GM10248 (cell line): ENCODE measurements around the gene CADPS.

Experiments
- CTCF ChIA-PET: fragments of 300-600 bp; sonication (Branson Sonifier 250); formaldehyde crosslinking; extraction: SDS; loops from one replicate; lab custom pipeline; 2021; ENCODE audit warnings: antibody characterized with exemption; lab: Yijun Ruan, JAX
- POLR2A ChIA-PET: fragments of 350-650 bp; sonication (Branson Sonifier 250); formaldehyde crosslinking; extraction: SDS; loops from one replicate; lab custom pipeline; 2020; ENCODE audit warnings: antibody characterized with exemption; lab: Yijun Ruan, JAX
- DNase-seq: peaks from one replicate; pipeline ENCODE4 v3.0.0; 2012; ENCODE audit errors: extremely low spot score
- TF ChIP-seq, protein P1 (sequence below): IDR thresholded peaks from 2 replicates; pipeline ENCODE4 v1.5.1; 2012; ENCODE audit warnings: mild to moderate bottlenecking, low read depth; ENCODE audit errors: extremely low read depth, missing control alignments, control extremely low read depth

The CADPS gene

DNA sequence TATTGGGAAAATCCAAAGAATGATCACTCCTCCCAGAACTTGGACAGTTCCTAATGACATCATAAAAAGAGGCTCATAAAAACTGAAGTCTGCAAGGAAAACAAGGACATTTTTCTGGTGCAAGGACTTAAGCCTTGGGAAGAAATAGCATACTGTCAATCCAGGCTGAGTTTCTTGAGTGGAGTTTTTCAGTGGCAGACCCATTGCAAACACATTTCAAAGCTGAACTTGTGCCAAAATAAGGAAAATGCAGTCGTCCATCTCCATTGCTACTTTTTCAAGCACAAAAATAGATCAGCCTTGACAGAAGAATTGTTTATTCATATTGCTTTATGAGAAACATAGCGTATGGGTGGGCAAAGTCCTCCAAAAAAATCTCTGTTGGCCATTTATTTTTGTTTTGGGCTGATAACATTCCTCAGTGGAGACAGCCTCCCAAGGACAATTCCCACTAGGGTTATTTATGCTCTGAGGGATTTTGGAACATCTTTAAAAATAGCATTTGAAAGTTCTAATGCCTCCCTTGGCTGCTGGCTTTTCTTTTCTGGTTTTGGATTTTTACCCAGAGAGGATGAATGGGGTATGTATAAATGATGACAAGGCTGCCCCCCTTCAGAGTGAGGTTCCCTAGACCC lies 220.0 kb downstream of the CADPS start:
- CTCF ChIA-PET = no interaction called here
- POLR2A ChIA-PET = no interaction called here
- TF ChIP-seq, protein P1, sequence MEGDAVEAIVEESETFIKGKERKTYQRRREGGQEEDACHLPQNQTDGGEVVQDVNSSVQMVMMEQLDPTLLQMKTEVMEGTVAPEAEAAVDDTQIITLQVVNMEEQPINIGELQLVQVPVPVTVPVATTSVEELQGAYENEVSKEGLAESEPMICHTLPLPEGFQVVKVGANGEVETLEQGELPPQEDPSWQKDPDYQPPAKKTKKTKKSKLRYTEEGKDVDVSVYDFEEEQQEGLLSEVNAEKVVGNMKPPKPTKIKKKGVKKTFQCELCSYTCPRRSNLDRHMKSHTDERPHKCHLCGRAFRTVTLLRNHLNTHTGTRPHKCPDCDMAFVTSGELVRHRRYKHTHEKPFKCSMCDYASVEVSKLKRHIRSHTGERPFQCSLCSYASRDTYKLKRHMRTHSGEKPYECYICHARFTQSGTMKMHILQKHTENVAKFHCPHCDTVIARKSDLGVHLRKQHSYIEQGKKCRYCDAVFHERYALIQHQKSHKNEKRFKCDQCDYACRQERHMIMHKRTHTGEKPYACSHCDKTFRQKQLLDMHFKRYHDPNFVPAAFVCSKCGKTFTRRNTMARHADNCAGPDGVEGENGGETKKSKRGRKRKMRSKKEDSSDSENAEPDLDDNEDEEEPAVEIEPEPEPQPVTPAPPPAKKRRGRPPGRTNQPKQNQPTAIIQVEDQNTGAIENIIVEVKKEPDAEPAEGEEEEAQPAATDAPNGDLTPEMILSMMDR = no peak

DNA sequence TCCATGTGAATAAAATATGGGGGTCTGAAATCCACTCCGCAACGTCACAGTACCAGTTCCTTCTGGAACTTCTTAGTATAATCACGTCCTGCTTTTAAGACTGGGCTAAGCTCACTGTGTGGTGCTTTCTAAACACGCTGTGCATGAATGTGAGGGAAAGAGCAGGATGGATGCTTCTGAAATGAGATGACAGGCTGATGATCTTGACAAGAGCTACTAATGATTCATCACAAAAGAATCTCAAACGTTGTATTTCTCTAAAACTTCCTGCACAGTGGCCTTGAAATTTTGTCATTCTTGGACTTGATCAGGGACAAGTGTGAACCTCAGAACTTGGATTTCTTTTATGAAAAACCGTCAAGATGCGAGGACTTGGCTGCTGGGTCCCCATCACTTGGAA lies 221.4 kb downstream of the CADPS start:
- TF ChIP-seq, protein P1 = no peak
- ChIA-PET CTCF (interaction anchor here (1.3 kb wide), 1 partner anchor 32 kb away, joined by 3 read pairs; no protein-coding TSS in a partner anchor), POLR2A (no interaction called here)
- no peak for DNase-seq

More for the DNA sequence above, 220.0 kb downstream of the CADPS start:
- DNase-seq = no peak

DNA sequence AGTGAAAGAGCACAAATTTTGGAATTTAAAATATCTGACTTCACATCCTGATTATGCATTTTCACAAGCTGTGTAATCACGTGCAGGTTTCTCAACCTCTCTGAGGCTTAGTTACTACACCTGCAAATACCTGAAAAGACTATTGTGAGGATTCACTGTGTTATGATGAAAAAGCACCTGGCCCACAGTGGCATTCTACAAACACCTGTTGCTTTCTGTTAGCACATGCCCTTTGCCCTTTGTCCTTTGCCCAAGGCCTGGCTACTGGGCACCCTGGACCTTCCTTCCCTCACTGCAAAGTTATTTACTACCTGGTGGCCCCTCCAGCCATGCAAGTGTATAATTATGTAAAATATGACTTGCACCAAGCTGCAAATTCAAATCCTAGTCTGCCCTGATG lies 227.5 kb downstream of the CADPS start:
- TF ChIP-seq, protein P1 = no peak
- ChIA-PET POLR2A (no interaction called here), CTCF (no interaction called here)
- DNase-seq = no peak

DNA sequence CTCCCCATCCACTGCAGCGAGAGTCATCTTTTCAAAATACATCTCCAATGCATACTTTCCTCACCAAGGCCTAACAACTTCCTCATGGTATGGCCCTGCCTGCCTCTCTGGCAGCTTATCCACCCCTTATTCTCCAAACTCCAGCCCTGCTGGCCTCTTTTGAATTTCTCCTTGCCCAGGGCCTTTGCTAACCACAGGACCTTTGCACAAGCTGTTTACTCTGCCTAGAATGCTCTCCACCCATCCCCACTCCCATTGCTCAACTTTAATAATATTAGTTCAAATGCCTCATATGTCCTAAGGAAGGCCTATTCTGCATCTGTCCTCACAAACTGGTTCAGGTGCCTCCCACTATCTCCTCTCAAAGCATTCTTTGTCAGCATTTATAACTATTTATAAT lies 230.7 kb downstream of the CADPS start:
- TF ChIP-seq, protein P1 = no peak
- no peak for DNase-seq
- POLR2A ChIA-PET = no interaction called here
- CTCF ChIA-PET = interaction anchor here (0.8 to 1.4 kb wide), 3 partner anchors 13 to 21 kb away, joined by 3 read pairs; no protein-coding TSS in a partner anchor

DNA sequence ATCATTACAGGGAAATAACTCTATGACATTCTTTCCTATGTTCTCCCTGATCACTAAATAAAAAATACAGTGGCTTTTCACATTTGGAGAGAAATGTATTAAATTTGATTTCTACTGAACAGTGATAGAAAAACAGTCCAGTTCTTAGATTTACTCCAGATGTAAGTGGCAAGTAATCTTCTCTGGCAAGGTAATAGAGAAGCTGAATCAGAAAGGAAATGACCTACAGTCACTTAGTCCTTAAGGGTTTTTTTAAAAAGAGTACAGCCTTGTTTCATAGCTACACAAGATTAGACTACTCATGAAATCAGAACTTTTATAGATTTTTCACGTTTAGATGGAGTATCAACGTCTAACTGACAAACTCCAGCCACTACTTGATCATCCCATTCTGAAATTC lies 236.9 kb downstream of the CADPS start:
- ChIA-PET POLR2A (no interaction called here), CTCF (interaction anchor here (1.0 to 1.5 kb wide), 3 partner anchors 21 to 585 kb away, joined by 3 read pairs; no protein-coding TSS in a partner anchor)
- TF ChIP-seq, protein P1 = no peak
- DNase-seq = no peak

DNA sequence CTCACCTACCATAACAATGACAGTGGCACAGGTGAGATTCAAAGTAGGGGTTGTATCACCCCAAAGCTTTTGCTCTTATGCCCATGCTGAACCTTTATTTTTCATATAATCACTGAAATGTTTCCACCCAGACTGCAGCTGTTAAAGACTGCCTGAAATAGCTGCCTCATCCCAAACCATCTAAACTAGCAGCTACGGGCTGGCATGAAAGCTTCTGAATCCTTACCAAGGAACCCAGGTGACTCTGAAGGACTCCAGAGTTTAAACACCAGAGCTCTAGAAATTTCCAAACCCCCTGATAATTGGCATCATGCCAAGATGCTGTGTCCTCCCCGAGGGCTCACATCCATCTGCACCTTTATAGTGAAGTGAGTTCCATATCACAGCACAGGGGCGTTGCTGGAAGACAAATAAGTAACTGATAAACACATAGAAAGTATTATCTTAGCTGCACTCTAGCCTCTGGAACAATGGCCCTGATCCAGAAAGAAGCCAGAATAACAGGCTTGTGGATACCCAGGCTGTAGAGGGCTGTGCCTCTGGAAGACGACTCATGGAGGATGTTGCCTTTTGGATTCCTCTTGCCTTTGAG lies 238.9 kb downstream of the CADPS start:
- TF ChIP-seq, protein P1 = no peak
- no peak for DNase-seq
- CTCF ChIA-PET = no interaction called here
- POLR2A ChIA-PET = no interaction called here
